Measurements from ENCODE around the gene HEG1. TPM values are rescaled to one million over a fixed set of nuclear protein-coding genes. Genes with fewer than 3 reads are reported as not detected.

HEG1 gene
- total RNA-seq, 1 donor from 2014 or later: 40.8 TPM

GRCh38 chr3:124924741-124925140 lies 131.1 kb downstream of the HEG1 start:
- Mint-ChIP-seq H3K36me3 (ENCODE audit: low read depth) (no peaks in the 10 kb centered on the region), H3K4me1 (peaks cover 3% of the 10 kb centered on the region), H3K9me3 (no peaks in the 10 kb centered on the region), H3K27me3 (peaks cover 44% of the 10 kb centered on the region), H3K4me3 (no peak overlapping the region), H3K27ac (no peak overlapping the region)
- intact Hi-C loops (cut with micrococcal nuclease): no loop called here
- no peak for DNase-seq

- no peak for DNase-seq
- Mint-ChIP-seq H3K36me3 (ENCODE audit: low read depth) (no peaks in the 10 kb centered on the region), H3K27ac (no peak overlapping the region), H3K9me3 (no peaks in the 10 kb centered on the region), H3K4me1 (peaks cover 3% of the 10 kb centered on the region), H3K4me3 (no peak overlapping the region), H3K27me3 (peaks cover 45% of the 10 kb centered on the region)
- intact Hi-C loops (cut with micrococcal nuclease): no loop called here
These were observed 132.0 kb downstream of the HEG1 start for GRCh38 chr3:124923833-124924232.

- no peak for DNase-seq
- Mint-ChIP-seq H3K9me3 (no peaks in the 10 kb centered on the region), H3K36me3 (ENCODE audit: low read depth) (no peaks in the 10 kb centered on the region), H3K4me1 (no peaks in the 10 kb centered on the region), H3K27me3 (peaks cover 51% of the 10 kb centered on the region), H3K4me3 (no peak overlapping the region), H3K27ac (no peak overlapping the region)
- intact Hi-C loops (cut with micrococcal nuclease): no loop called here
These were observed 135.1 kb downstream of the HEG1 start for GRCh38 chr3:124920718-124921117.

- no peak overlapping the region for H3K27ac Mint-ChIP-seq
- no peak for DNase-seq
- no peaks in the 10 kb centered on the region for H3K36me3 Mint-ChIP-seq (ENCODE audit: low read depth)
- no peak overlapping the region for H3K4me3 Mint-ChIP-seq
- intact Hi-C loops (cut with micrococcal nuclease): no loop called here
- H3K4me1 Mint-ChIP-seq: no peaks in the 10 kb centered on the region
- H3K9me3 Mint-ChIP-seq: no peaks in the 10 kb centered on the region
- H3K27me3 Mint-ChIP-seq: peaks cover 50% of the 10 kb centered on the region
These were observed 136.0 kb downstream of the HEG1 start for GRCh38 chr3:124919756-124920155.

- H3K36me3 Mint-ChIP-seq (ENCODE audit: low read depth): no peaks in the 10 kb centered on the region
- H3K27ac Mint-ChIP-seq: no peak overlapping the region
- no peak overlapping the region for H3K4me3 Mint-ChIP-seq
- H3K27me3 Mint-ChIP-seq: peaks cover 42% of the 10 kb centered on the region
- H3K4me1 Mint-ChIP-seq: no peaks in the 10 kb centered on the region
- no peaks in the 10 kb centered on the region for H3K9me3 Mint-ChIP-seq
- DNase-seq: no peak
- intact Hi-C loops (cut with micrococcal nuclease): no loop called here
These were observed 137.3 kb downstream of the HEG1 start for GRCh38 chr3:124918524-124918923.

GRCh38 chr3:124916837-124917409 lies 138.9 kb downstream of the HEG1 start:
- Mint-ChIP-seq H3K4me3 (no peak overlapping the region), H3K27ac (no peak overlapping the region), H3K4me1 (no peaks in the 10 kb centered on the region), H3K27me3 (peaks cover 38% of the 10 kb centered on the region), H3K36me3 (ENCODE audit: low read depth) (no peaks in the 10 kb centered on the region), H3K9me3 (no peaks in the 10 kb centered on the region)
- intact Hi-C loops (cut with micrococcal nuclease): no loop called here
- no peak for DNase-seq

Other genes starting within 250 kb of the HEG1 start
- 2.1 and 2.2 TPM in 2 replicates for gene ITGB5, start 168.6 kb downstream of the HEG1 start, total RNA-seq
- not detected in 2 replicates for gene MUC13, start 121.2 kb downstream of the HEG1 start, total RNA-seq
- 1.1 and 1.2 TPM in 2 replicates for gene SLC12A8, start 156.8 kb upstream of the HEG1 start, total RNA-seq